Activated B cell treated with CpG ODN at 0.5 μM for 24 hours (primary cell): ENCODE measurements around the gene HSP90AA1. TPM values are rescaled to one million over a fixed set of nuclear protein-coding genes. Genes with fewer than 3 reads are reported as not detected.
"Not testable (repeated sequence)": the region's sequence is repeated elsewhere in the genome, so short reads cannot be mapped to it uniquely, and the experiment has no call there.

Experiments
- ATAC-seq: fragments of 200-7000 bp; cut with Tn5 transposase; one replicate; pipeline ENCODE4 v1.10.0; 2021; ENCODE audit warnings: low read depth, mild to moderate bottlenecking, moderate library complexity
- CTCF ChIA-PET: fragments of 350-600 bp; sonication (Branson Sonifier 250); formaldehyde crosslinking; loops from one replicate; lab custom pipeline; 2021; ENCODE audit warnings: antibody characterized with exemption; lab: Charles Lee
- POLR2A ChIA-PET: fragments of 350-600 bp; sonication (Branson Sonifier 250); formaldehyde crosslinking; loops from one replicate; lab custom pipeline; 2021; ENCODE audit warnings: antibody characterized with exemption; lab: Charles Lee
- DNase-seq: peaks from one replicate; pipeline ENCODE4 v3.0.0; 2022
- H3K27ac Mint-ChIP-seq: one replicate; pipeline ENCODE4 v1.8.0; 2020; ENCODE audit warnings: mixed read lengths
- H3K27me3 Mint-ChIP-seq: one replicate; pipeline ENCODE4 v1.8.0; 2021; ENCODE audit warnings: mixed read lengths
- H3K36me3 Mint-ChIP-seq: one replicate; pipeline ENCODE4 v1.8.0; 2021; ENCODE audit warnings: low read depth, mixed read lengths
- H3K4me1 Mint-ChIP-seq: one replicate; pipeline ENCODE4 v1.8.0; 2021; ENCODE audit warnings: mixed read lengths
- H3K4me3 Mint-ChIP-seq: one replicate; pipeline ENCODE4 v1.8.0; 2020; ENCODE audit warnings: mild to moderate bottlenecking, mixed read lengths
- H3K9me3 Mint-ChIP-seq: one replicate; pipeline ENCODE4 v1.8.0; 2020; ENCODE audit warnings: mixed read lengths
- intact Hi-C: fragments of 100-400 bp; cut with micrococcal nuclease; formaldehyde crosslinking; loops from one replicate; pipeline ENCODE4 v1.15.1; 2024
- total RNA-seq: library from RNA; stranded (reverse); gene quantifications from 2 replicates; pipeline ENCODE4 v1.2.3, GENCODE V29; 2022
- TF ChIP-seq, protein P1 (sequence below): fragments of 200-600 bp; IDR thresholded peaks from one replicate; pipeline ENCODE4 v1.8.0; 2022; ENCODE audit warnings: antibody characterized with exemption, mild to moderate bottlenecking

The HSP90AA1 gene
- total RNA-seq, 1 donor from 2014 or later: 435 TPM

DNA sequence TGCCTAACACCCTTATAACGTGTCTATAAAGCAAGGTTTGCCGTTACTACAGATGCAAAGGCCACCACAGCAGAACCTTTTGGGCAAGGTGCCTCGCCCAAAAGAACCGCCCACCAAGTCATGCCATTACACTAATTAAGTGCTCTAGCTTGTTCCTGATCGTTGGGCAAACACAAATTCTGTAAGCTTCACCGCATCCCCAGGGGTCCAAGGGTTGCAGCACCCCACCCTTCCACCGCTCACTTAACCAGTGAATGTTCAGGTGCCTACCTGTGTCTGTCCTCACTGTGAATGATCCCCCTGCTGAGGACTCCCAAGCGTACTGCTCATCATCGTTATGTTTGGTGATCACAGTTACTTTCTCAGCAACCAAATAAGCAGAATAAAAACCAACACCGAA is 1.4 kb downstream of the HSP90AA1 start:
- DNase-seq (no peak), ATAC-seq (no peak)
- intact Hi-C loops: loop anchor here (5.0 to 10.0 kb wide), 5 partner anchors 137 to 1247 kb away; partner anchors contain the start of gene EIF5
- TF ChIP-seq, protein P1, sequence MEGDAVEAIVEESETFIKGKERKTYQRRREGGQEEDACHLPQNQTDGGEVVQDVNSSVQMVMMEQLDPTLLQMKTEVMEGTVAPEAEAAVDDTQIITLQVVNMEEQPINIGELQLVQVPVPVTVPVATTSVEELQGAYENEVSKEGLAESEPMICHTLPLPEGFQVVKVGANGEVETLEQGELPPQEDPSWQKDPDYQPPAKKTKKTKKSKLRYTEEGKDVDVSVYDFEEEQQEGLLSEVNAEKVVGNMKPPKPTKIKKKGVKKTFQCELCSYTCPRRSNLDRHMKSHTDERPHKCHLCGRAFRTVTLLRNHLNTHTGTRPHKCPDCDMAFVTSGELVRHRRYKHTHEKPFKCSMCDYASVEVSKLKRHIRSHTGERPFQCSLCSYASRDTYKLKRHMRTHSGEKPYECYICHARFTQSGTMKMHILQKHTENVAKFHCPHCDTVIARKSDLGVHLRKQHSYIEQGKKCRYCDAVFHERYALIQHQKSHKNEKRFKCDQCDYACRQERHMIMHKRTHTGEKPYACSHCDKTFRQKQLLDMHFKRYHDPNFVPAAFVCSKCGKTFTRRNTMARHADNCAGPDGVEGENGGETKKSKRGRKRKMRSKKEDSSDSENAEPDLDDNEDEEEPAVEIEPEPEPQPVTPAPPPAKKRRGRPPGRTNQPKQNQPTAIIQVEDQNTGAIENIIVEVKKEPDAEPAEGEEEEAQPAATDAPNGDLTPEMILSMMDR: no peak
- Mint-ChIP-seq H3K9me3 (no peaks in the 10 kb centered on the region), H3K4me1 (peaks cover 64% of the 10 kb centered on the region), H3K36me3 (peaks cover 61% of the 10 kb centered on the region), H3K4me3 (peak overlapping the region; percentile 93), H3K27ac (peak overlapping the region; percentile 80), H3K27me3 (no peaks in the 10 kb centered on the region)
- ChIA-PET POLR2A (no interaction called here), CTCF (interaction anchor here (3.0 kb wide), 1 partner anchor 11 kb away, joined by 12 read pairs; no protein-coding TSS in a partner anchor)

DNA sequence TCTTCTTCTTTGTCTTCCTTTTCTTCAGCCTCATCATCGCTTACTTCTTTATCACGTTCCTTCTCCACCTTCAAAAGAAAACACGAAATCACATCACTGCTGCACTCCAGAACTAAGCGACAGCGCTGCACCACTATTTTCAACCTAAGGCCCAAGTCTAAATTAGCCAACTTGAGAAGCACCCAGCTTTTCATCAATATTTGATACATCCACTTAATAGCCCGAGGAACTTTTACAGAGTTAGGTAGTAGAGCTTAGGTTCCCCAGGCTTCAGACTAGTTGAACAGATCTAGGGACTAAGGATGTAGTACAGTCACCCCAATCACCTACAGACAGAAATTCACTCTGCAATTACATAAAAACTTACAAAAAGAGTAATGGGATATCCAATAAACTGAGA is 1.9 kb downstream of the HSP90AA1 start:
- H3K4me1 Mint-ChIP-seq: peaks cover 60% of the 10 kb centered on the region
- peak overlapping the region; percentile 80 for H3K27ac Mint-ChIP-seq
- DNase-seq (no peak), ATAC-seq (no peak)
- peaks cover 67% of the 10 kb centered on the region for H3K36me3 Mint-ChIP-seq
- peak overlapping the region; percentile 93 for H3K4me3 Mint-ChIP-seq
- intact Hi-C loops: loop anchor here (5.0 to 10.0 kb wide), 5 partner anchors 137 to 1247 kb away; partner anchors contain the start of gene EIF5
- ChIA-PET CTCF (interaction anchor here (3.0 kb wide), 1 partner anchor 12 kb away, joined by 12 read pairs; no protein-coding TSS in a partner anchor), POLR2A (no interaction called here)
- H3K9me3 Mint-ChIP-seq: no peaks in the 10 kb centered on the region
- H3K27me3 Mint-ChIP-seq: no peaks in the 10 kb centered on the region
- TF ChIP-seq, protein P1: no peak

DNA sequence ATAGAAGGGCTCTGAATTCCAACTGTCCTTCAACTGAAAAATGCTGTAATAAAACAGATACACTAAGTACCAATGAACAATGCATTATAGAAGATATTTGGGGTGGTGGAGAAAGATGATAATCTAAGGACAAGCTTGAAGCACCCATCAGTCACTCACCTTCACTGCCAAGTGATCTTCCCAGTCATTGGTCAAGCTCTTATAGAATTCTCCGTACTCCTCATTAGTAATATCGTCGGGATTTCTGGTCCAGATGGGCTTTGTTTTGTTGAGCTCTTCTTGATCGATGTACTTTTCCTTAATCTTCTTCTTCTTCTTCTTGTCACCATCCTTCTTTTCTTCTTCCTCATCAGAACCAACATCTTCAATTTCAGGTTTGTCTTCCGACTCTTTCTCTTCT is 2.3 kb downstream of the HSP90AA1 start:
- POLR2A ChIA-PET: not testable (repeated sequence)

DNA sequence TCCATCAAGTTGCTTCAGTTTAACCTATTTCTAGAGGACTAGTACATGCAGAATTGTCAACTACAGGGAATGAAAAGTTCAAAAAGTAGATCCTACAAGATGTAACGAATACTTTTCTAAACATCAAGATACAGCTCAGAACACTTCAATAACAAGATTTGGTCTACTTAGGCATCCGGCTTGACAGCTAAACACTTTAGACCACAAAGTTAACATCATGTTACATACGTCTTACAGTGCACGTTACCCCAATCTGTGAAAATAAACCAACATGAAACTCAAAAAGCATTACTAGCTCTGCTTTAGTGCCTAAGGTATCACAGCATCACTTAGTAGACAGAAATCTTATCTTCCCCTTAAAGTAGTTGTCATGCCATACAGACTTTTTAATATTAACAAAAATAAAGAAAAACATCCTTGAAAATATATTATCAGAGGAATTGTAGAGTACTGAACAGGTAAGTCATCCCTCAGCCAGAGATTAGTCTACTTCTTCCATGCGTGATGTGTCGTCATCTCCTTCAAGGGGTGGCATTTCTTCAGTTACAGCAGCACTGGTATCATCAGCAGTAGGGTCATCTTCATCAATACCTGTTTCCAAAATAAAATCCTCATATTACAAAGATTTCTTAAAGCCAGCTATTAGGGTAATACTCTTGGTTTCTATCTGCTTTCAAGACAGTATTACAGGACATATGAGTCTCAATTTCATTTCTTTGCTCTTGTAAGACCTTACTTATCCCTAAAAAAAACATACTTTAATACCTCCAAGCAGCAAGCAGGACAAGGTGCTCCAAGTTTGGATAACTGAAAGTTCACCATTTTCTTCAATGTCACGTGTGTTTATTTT is 5.4 kb downstream of the HSP90AA1 start:
- DNase-seq: no peak
- no peak overlapping the region for H3K4me3 Mint-ChIP-seq
- H3K27ac Mint-ChIP-seq: no peak overlapping the region
- no peak for ATAC-seq
- peaks cover 89% of the 10 kb centered on the region for H3K36me3 Mint-ChIP-seq
- CTCF ChIA-PET: no interaction called here
- POLR2A ChIA-PET: no interaction called here
- TF ChIP-seq, protein P1: no peak
- intact Hi-C loops: loop anchor here (10.0 kb wide), 2 partner anchors 237 to 433 kb away; no protein-coding TSS in a partner anchor
- peaks cover 44% of the 10 kb centered on the region for H3K4me1 Mint-ChIP-seq
- H3K9me3 Mint-ChIP-seq: no peaks in the 10 kb centered on the region
- H3K27me3 Mint-ChIP-seq: no peaks in the 10 kb centered on the region

More for the DNA sequence above, 2.3 kb downstream of the HSP90AA1 start:
- H3K27me3 Mint-ChIP-seq, DNase-seq, H3K9me3 Mint-ChIP-seq, ATAC-seq: not testable (repeated sequence)
- Mint-ChIP-seq H3K4me3 (peak overlapping the region; percentile 93), H3K4me1 (peaks cover 57% of the 10 kb centered on the region), H3K27ac (peak overlapping the region; percentile 80), H3K36me3 (peaks cover 71% of the 10 kb centered on the region)
- CTCF ChIA-PET: interaction anchor here (3.0 kb wide), 1 partner anchor 12 kb away, joined by 12 read pairs; no protein-coding TSS in a partner anchor
- intact Hi-C loops: loop anchor here (10.0 kb wide), 2 partner anchors 240 to 430 kb away; no protein-coding TSS in a partner anchor

DNA sequence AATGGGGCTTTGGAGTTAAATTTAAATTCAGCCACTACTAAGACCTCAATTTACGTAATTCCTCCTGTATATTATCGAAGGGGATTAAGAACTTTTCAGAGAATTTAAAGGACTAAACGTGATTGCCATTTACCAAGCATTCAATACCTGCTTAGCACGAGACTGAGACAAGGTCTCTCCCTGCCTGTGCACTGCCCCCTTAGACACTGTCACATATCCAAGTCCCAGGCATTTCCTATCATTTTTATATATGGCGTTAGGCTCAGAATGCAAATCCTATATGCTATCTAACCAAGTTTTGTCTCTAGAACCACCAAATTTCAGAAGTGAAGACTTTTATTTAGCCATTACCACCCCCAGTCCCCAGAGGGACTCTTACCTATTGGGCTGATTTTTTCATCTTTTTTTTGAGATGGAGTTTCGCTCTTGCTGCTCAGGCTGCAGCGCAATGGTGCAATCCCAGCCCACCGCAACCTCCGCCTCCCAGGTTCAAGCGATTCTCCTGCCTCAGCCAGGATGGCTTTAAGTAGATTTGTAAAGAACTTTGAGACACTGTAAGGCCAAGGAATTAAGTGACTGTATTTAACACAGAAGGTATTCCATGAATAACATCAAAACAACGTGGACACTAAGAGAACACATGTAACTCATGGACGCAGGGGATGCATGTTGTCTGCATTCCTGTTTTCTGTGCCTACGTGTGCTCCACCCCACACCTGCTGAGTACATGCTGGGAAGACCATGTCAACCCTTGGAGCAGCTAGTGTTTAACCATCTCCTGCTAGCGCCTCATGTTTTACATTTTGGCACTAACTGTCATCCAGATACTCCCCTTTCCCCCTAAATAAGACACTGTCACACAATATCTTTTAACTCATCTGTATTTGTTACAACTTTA is 6.4 kb downstream of the HSP90AA1 start:
- no peak for DNase-seq
- Mint-ChIP-seq H3K27me3 (no peaks in the 10 kb centered on the region), H3K27ac (no peak overlapping the region), H3K36me3 (peaks cover 80% of the 10 kb centered on the region), H3K9me3 (no peaks in the 10 kb centered on the region), H3K4me1 (peaks cover 35% of the 10 kb centered on the region), H3K4me3 (no peak overlapping the region)
- CTCF ChIA-PET: no interaction called here
- no peak for ATAC-seq
- intact Hi-C loops: loop anchor here (10.0 kb wide), 2 partner anchors 236 to 434 kb away; no protein-coding TSS in a partner anchor
- POLR2A ChIA-PET: no interaction called here
- TF ChIP-seq, protein P1: no peak
